WTC11 (cell line): Measurements from ENCODE around the gene CPAMD8.
"Not testable (repeated sequence)": the region's sequence is repeated elsewhere in the genome, so short reads cannot be mapped to it uniquely, and the experiment has no call there.

Experiments
- ELF4 ChIP-seq: sonication (generic); formaldehyde crosslinking; IDR thresholded peaks from 2 replicates; pipeline ENCODE4 v1.8.1; 2022; ENCODE audit warnings: low read depth, mild to moderate bottlenecking, moderate library complexity, missing genetic modification reagents
- TF ChIP-seq, protein P1 (sequence below): sonication (generic); formaldehyde crosslinking; IDR thresholded peaks from 2 replicates; pipeline ENCODE4 v1.8.0; 2022; ENCODE audit warnings: mild to moderate bottlenecking, missing genetic modification reagents
- TF ChIP-seq, protein P2 (sequence below): fragments of 200-600 bp; IDR thresholded peaks from 2 replicates; pipeline ENCODE4 v1.8.0; 2022; ENCODE audit warnings: antibody characterized with exemption

DNA sequence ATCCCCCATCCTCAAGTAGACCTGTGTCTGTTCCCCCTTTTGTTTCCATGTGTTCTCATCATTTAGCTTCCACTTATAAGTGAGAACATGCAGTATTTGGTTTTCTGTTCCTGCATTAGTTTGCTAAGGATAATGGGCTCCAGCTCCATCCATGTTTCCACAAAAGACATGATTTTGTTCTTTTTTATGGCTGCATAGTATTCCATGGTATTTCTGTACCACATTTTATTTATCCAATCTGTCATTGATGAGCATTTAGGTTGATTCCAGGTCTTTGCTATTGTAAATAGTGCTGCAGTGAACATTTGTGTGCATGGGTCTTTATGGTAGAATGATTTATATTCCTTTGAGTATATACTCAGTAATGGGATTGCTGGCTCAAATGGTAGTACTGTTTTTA, 68.3 kb downstream of the CPAMD8 start:
- TF ChIP-seq, protein P1, sequence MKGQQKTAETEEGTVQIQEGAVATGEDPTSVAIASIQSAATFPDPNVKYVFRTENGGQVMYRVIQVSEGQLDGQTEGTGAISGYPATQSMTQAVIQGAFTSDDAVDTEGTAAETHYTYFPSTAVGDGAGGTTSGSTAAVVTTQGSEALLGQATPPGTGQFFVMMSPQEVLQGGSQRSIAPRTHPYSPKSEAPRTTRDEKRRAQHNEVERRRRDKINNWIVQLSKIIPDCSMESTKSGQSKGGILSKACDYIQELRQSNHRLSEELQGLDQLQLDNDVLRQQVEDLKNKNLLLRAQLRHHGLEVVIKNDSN, result not testable (repeated sequence)
- TF ChIP-seq, protein P2, sequence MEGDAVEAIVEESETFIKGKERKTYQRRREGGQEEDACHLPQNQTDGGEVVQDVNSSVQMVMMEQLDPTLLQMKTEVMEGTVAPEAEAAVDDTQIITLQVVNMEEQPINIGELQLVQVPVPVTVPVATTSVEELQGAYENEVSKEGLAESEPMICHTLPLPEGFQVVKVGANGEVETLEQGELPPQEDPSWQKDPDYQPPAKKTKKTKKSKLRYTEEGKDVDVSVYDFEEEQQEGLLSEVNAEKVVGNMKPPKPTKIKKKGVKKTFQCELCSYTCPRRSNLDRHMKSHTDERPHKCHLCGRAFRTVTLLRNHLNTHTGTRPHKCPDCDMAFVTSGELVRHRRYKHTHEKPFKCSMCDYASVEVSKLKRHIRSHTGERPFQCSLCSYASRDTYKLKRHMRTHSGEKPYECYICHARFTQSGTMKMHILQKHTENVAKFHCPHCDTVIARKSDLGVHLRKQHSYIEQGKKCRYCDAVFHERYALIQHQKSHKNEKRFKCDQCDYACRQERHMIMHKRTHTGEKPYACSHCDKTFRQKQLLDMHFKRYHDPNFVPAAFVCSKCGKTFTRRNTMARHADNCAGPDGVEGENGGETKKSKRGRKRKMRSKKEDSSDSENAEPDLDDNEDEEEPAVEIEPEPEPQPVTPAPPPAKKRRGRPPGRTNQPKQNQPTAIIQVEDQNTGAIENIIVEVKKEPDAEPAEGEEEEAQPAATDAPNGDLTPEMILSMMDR, result not testable (repeated sequence)
- not testable (repeated sequence) for TF ChIP-seq ELF4
